Effector memory CD8-positive, alpha-beta T cell (primary cell): ENCODE measurements around the gene ANKRD11.

Experiments
- ATAC-seq: fragments of 150-1000 bp; cut with Tn5 transposase; replicated peaks from 2 replicates; pipeline ENCODE4 v1.10.0; 2021; ENCODE audit warnings: mild to moderate bottlenecking, moderate library complexity
- DNase-seq, 3 experiments: peaks; one replicate each; pipeline ENCODE4 v3.0.0; 2021
- H3K27ac Mint-ChIP-seq, 2 donors: one replicate each; pipeline ENCODE4 v1.8.0; 2022; ENCODE audit warnings: mild to moderate bottlenecking in 2 of 2, mixed read lengths in 2 of 2, moderate library complexity in 2 of 2
- H3K27me3 Mint-ChIP-seq, 2 donors: one replicate each; pipeline ENCODE4 v1.8.0; 2022; ENCODE audit warnings: mixed read lengths in 2 of 2
- H3K36me3 Mint-ChIP-seq: one replicate; pipeline ENCODE4 v1.8.0; 2022; ENCODE audit warnings: mild to moderate bottlenecking, moderate library complexity, mixed read lengths; ENCODE audit not compliant: insufficient read depth
- H3K4me1 Mint-ChIP-seq, 2 donors: one replicate each; pipeline ENCODE4 v1.8.0; 2022; ENCODE audit warnings: low read depth in 2 of 2, mixed read lengths in 2 of 2
- H3K4me3 Mint-ChIP-seq, 2 donors: one replicate each; pipeline ENCODE4 v1.8.0; 2022; ENCODE audit warnings: mild to moderate bottlenecking in 2 of 2, mixed read lengths in 2 of 2, moderate library complexity in 2 of 2
- H3K9me3 Mint-ChIP-seq, 2 donors: one replicate each; pipeline ENCODE4 v1.8.0; 2022; ENCODE audit warnings: mixed read lengths in 2 of 2

The ANKRD11 gene

DNA sequence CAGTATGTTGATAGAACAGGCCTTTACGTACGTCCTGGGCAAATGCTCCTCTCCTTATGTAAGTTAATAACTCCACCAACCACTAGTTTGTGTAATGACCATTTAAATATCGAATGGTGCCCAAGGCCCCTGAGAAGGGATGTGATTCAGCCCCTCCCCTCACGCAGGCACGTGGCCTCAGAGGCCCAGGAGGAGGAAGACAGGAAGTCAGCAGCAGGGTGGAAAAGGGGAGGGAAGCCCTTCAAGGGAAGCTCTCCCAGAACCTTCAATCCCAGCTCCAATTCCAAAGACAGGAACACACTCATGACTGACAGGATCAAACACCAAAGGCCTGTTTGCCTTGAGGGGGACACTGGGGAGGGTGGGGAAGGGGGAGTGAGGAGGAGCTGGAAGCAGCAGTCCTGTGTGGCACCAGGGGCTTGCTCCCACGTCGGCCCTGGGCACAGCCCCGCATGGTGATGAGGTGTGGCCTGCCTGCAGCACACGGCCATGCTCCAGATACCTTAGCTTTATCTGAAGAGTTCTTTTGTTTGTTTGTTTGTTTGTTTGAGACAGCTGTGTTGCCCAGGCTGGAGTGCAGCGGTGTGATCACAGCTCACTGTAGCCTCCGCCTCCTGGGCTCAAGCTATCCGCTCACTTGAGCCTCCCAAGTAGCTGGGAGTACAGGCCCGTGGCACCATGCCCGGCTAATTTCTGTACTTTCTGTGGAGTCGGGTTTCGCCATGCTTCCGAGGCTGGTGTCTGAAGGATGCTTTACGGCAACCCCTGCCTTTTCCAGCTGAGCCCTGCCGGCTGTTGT, 167.8 kb downstream of the ANKRD11 start:
- no peaks in the 10 kb centered on the region for H3K9me3 Mint-ChIP-seq
- no peak for ATAC-seq
- H3K4me1 Mint-ChIP-seq = peaks cover 81 to 84% of the 10 kb centered on the region in 2 donors
- no peak for DNase-seq
- H3K27ac Mint-ChIP-seq = peak overlapping the region; percentile 87 to 95
- no peaks in the 10 kb centered on the region for H3K27me3 Mint-ChIP-seq
- peaks cover 42% of the 10 kb centered on the region for H3K36me3 Mint-ChIP-seq
- peak overlapping the region; percentile 57 to 65 for H3K4me3 Mint-ChIP-seq

DNA sequence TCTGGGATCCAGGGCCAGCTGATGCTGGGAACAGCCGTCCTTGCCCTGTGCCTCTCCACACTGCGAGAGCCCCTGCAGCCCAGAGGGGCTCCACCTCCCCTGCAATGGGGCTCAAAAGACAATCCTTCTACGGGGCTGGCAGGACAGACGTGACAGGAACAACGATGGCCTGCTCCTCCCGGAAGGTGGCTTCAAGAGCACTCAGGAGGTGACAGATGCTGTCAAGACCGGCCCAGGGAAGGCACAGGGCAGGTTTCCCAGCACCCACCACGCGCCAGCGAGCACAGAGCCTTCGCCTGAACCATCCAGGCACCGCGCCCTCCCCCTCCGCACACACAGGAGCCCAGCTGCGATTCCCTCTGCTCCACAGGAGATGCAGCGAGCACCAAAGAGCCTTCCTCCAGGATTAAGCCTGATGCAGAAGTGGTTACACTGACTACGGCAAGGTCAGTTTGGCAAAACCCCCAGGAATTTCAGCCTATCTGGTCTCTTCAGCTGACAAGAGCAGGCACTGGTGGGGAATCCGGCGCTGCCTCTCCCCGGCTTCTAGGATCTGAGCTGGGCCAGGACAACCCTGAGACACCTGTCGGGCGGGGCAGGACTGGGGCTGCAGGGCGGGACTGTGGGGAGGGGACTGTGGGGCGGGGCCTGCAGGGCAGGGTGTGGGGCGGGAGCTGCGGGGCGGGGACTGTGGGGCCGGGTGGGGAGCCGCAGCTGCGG, 169.4 kb downstream of the ANKRD11 start:
- H3K4me1 Mint-ChIP-seq = peaks cover 85 to 86% of the 10 kb centered on the region in 2 donors
- peak overlapping the region; percentile 85 to 90 for H3K27ac Mint-ChIP-seq
- ATAC-seq (no peak), DNase-seq (no peak)
- no peaks in the 10 kb centered on the region for H3K9me3 Mint-ChIP-seq
- no peaks in the 10 kb centered on the region for H3K27me3 Mint-ChIP-seq
- peak overlapping the region; percentile 77 to 81 for H3K4me3 Mint-ChIP-seq
- peaks cover 46% of the 10 kb centered on the region for H3K36me3 Mint-ChIP-seq

DNA sequence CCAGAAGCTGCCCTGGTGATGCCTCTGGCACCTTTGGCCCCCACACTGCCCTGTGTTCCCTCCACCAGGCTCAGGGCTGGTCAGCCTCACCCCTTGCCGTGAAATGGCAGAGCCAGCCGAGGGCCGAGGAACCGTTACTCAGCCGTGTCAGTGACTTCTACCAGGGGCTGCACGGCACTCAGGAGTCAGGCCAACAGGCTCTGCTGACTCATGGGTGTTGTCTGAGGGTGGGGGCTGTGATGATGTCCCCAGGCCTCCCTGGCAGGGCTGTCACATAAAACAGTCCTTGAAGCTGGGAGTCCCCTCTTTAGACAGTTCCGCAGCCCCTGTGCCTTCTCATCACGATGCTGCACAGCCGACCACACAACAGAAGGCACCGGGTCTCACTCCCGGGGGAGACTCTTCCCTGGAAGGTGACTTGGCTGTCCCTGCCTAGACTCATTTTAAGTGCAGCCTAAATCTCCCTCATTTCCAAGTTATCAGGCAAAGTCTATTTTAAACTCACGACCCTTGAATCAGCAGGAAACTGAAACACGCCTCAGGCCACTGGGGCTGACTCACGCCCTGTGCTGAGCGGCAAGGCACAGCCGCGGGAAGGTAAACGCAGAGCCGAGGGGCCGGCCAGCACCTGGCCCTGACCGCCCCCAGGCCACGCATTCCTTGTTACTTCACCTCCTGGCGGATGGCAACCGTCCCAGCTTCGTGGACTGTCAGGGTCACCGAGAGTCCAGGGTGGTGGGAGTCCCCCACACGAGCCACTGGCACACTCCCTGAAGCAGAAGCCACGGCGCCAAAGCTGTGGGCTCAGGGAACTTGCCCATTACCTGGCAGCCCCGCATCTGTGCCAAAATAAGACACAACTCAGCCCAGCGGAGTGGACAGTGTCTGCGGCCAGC, 170.2 kb downstream of the ANKRD11 start:
- peak overlapping the region; percentile 85 to 90 for H3K27ac Mint-ChIP-seq
- no peaks in the 10 kb centered on the region for H3K27me3 Mint-ChIP-seq
- H3K36me3 Mint-ChIP-seq = peaks cover 53% of the 10 kb centered on the region
- peak overlapping the region; percentile 77 to 81 for H3K4me3 Mint-ChIP-seq
- H3K9me3 Mint-ChIP-seq = no peaks in the 10 kb centered on the region
- H3K4me1 Mint-ChIP-seq = peaks cover 83 to 87% of the 10 kb centered on the region in 2 donors
- ATAC-seq (no peak), DNase-seq (no peak)

DNA sequence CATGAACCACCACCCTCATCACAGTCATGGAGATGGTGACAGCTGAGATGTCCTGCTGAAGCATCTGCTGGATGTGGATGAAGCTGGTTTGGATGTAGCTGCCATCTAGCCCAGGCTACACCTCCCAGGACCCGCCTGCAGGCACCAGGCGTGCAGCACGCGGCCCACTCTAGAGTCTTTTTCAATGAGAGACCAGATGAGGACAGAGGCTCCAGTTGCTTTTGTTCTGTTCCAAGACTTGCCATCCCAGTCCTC, 170.8 kb downstream of the ANKRD11 start:
- Mint-ChIP-seq H3K36me3 (peaks cover 54% of the 10 kb centered on the region), H3K27ac (peak overlapping the region; percentile 85 to 90), H3K9me3 (no peaks in the 10 kb centered on the region), H3K4me3 (peak overlapping the region; percentile 77 to 81), H3K4me1 (peaks cover 83 to 87% of the 10 kb centered on the region in 2 donors), H3K27me3 (no peaks in the 10 kb centered on the region)
- DNase-seq = no peak
- no peak for ATAC-seq

DNA sequence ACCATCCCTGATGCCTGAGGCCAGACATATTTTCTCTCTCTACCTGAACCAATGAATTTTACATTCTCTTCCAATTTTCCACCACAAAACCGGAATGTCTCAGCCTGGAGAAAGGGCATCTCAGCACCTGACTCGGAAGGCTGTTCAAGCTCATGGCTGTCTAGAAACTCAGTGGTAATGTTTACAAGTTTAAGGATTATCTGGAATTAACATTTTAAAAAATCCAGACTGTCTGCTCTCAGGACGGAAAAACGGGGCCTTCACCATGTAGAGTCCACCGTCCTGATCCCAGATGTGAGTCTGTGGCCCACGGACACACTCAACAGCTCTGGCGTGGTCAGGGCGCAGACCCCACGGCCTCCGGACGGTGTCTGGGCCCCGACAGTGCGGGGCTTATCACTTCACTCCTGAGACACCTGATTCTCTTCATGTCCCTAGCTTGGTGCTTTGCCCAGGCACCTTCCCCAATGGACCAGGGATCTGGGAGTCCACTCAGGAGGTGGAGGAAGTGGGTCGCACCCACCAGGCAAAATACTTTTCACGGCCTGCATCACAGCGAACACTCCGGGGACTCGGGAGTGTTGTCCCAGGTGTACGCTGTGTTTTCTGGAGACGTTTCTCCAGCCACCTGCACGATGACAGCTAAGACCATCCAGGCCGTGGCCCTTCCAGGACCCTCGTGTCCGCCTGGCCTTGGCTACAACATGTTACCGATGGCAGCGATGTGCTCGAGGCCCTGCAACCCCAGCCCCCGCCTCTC, 171.3 kb downstream of the ANKRD11 start:
- peaks cover 54% of the 10 kb centered on the region for H3K36me3 Mint-ChIP-seq
- peaks cover 83 to 89% of the 10 kb centered on the region in 2 donors for H3K4me1 Mint-ChIP-seq
- H3K27me3 Mint-ChIP-seq = no peaks in the 10 kb centered on the region
- H3K27ac Mint-ChIP-seq = peak overlapping the region; percentile 85 to 90
- ATAC-seq = no peak
- H3K9me3 Mint-ChIP-seq = no peaks in the 10 kb centered on the region
- DNase-seq = no peak
- peak overlapping the region; percentile 77 to 81 for H3K4me3 Mint-ChIP-seq

DNA sequence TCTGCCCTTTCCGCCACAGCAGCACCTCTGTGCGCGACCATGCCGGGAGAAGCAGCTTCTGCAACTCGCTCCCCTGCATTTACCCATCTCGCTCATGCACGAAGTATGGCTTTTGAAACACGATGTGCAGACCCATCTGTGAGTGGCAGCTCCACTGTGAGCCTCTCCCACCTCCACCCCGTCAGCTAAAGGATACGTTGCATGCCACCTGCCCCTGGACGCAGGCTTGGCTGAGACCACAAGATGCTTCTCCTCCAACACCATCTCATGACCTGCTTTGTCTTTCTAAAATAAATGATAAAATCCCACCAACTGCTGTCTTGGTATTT, 172.0 kb downstream of the ANKRD11 start:
- H3K9me3 Mint-ChIP-seq = no peaks in the 10 kb centered on the region
- peak overlapping the region; percentile 77 to 81 for H3K4me3 Mint-ChIP-seq
- DNase-seq (no peak), ATAC-seq (no peak)
- no peaks in the 10 kb centered on the region for H3K27me3 Mint-ChIP-seq
- peak overlapping the region; percentile 85 to 90 for H3K27ac Mint-ChIP-seq
- H3K36me3 Mint-ChIP-seq = peaks cover 55% of the 10 kb centered on the region
- H3K4me1 Mint-ChIP-seq = peaks cover 83 to 89% of the 10 kb centered on the region in 2 donors

DNA sequence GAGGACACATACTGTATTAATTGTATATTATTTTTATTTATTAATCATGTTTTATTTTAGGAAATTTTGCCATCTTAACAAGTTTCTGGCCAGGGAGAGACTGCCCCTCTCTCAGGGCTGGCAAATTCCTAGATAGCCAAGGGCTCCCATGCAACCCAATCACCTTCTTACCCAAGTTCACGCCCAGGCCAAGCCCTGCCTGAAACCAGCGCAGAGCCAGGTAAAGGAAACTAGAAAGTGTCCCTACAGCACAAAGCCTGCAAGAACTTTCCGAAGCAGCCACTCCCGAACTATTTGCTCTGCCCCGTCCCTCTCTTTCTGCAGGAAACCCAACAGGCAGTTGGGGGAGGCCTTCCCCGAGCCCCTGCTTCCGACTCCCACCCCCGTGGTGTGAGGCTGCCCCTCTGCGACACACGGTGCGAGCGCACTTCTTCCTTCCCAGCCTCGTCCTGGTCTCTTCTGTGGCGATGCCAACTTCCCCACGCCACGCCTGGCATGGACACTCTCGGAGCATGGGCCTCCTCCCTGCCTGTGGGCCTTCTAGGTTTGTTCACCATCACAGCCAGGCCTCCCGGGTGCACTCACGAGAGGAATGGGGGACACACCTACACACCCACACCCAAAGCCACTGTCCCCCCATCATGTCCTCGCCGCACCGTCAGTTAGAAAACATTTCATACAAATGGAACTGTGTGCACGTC, 172.5 kb downstream of the ANKRD11 start:
- Mint-ChIP-seq H3K4me1 (peaks cover 85 to 91% of the 10 kb centered on the region in 2 donors), H3K27ac (peak overlapping the region; percentile 90 to 97), H3K36me3 (peaks cover 59% of the 10 kb centered on the region), H3K9me3 (no peaks in the 10 kb centered on the region), H3K4me3 (peak overlapping the region; percentile 77 to 92), H3K27me3 (no peaks in the 10 kb centered on the region)
- DNase-seq = no peak
- no peak for ATAC-seq

DNA sequence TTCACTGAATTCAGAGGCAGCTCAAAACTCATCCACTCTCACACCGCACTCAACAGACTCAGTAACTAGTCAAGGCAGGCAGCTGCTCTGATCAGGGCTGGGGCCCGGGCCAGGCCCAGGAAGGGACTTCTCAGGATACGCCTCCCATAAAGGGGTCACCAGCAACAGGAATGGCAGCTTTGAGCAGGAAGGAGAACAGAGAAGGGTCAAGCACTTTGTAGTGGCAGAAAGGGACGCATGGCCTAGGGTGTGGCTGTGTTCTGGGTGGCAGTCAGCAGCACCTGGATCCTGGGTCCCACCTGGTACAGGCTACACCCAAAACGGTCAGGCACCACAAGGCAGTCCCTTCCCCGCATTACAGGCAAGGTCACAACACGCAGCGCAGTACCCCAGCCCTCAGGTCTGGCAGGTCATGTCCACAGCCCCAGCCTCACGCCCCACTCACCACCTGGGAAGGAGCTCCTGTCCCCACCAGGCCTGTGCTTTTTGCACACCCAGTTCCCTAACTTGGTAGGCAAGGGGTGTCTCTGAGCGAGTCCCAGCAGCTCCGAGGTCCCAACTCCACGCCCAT, 173.2 kb downstream of the ANKRD11 start:
- peaks cover 63% of the 10 kb centered on the region for H3K36me3 Mint-ChIP-seq

DNA sequence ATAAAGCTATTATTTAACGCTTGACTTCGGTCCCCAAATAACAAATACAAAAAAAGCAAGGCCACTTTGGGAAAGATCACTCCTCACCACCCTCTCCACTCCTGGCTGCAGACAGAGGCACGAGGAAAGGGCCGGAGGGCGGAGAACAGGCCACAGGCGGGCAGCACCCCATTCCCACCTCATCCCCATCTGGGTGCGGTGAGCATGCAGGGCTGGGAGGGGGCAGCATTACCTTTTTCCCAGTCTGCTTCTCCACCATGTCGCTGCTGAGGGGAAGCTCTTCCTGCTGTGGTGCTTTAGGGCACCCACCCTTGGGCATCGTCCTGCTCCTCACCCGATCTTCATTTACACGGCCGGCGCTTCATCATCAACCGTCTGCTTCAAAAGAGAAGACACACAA, 173.7 kb downstream of the ANKRD11 start:
- no peak for ATAC-seq
- peaks cover 79 to 85% of the 10 kb centered on the region in 2 donors for H3K4me1 Mint-ChIP-seq
- H3K9me3 Mint-ChIP-seq = no peaks in the 10 kb centered on the region
- DNase-seq = no peak
- H3K27ac Mint-ChIP-seq = peak overlapping the region; percentile 97 to 99
- no peaks in the 10 kb centered on the region for H3K27me3 Mint-ChIP-seq
- peak overlapping the region; percentile 85 to 92 for H3K4me3 Mint-ChIP-seq
- peaks cover 58% of the 10 kb centered on the region for H3K36me3 Mint-ChIP-seq

More for the DNA sequence above, 173.2 kb downstream of the ANKRD11 start:
- peaks cover 84 to 89% of the 10 kb centered on the region in 2 donors for H3K4me1 Mint-ChIP-seq
- DNase-seq = no peak
- H3K9me3 Mint-ChIP-seq = no peaks in the 10 kb centered on the region
- no peak for ATAC-seq
- H3K27ac Mint-ChIP-seq = peak overlapping the region; percentile 97 to 99
- peak overlapping the region; percentile 85 to 92 for H3K4me3 Mint-ChIP-seq
- H3K27me3 Mint-ChIP-seq = no peaks in the 10 kb centered on the region

DNA sequence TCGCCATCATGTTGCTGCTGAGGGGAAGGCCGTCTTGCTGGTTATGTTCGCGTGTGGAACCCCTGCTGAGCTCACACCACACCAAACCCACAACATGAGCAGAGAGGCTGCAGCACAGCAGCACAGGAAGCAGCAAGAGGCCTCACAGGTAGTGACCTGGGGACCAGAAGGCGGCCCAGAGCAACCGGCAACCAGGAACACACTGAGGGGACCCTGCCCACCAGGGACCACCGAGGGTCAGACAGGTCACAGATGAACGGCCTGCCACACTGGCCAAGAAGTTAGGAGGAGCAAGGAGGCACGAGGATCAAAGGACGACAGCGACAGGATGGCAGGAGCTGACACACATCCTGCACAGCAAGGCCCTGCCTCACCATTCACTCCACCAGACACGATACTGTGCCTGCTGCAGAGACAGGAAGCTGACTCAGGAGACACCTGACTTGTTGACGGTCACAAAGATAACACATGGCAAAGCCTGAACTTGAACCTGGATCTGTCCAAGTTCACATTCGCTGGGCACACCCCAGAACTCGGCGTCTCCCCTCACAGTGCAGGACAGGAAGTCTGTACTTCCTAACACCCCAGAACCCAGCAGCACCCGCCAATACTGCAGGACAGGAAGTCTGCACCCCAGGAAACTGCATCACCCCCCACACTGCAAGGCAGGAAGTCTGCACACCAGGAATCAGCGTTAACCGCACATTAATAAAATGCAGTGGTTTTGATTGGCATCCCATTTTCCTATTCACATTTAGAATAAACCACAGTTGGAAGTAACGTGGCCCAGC, 174.4 kb downstream of the ANKRD11 start:
- peaks cover 53% of the 10 kb centered on the region for H3K36me3 Mint-ChIP-seq
- DNase-seq (peak; percentile 66 to 73 (median 69)), ATAC-seq (peak; percentile 82)
- peak overlapping the region; percentile 85 to 92 for H3K4me3 Mint-ChIP-seq
- H3K4me1 Mint-ChIP-seq = peaks cover 81 to 85% of the 10 kb centered on the region in 2 donors
- no peaks in the 10 kb centered on the region for H3K9me3 Mint-ChIP-seq
- H3K27ac Mint-ChIP-seq = peak overlapping the region; percentile 97 to 99
- H3K27me3 Mint-ChIP-seq = no peaks in the 10 kb centered on the region

DNA sequence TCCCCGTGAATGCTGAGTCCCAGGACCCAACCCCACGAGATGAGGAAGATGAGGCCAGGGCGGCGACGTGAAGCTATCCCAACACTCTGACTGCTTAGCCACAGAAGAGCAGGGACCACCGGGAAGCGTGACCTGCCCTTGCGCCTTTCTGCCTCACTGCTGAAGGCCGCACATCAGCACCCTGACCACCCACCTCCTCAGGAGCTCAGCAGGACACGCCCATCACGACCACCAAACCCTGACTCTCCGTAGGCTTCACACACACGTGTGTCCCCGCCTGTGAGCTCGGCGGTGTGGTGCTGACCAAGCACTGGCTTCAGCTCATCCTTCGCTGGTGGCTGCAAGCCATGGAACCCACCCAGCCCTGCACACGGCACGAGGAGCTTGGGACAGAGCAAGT, 175.1 kb downstream of the ANKRD11 start:
- peak overlapping the region; percentile 97 to 99 for H3K27ac Mint-ChIP-seq
- peak overlapping the region; percentile 85 to 92 for H3K4me3 Mint-ChIP-seq
- ATAC-seq = no peak
- DNase-seq = no peak
- no peaks in the 10 kb centered on the region for H3K27me3 Mint-ChIP-seq
- peaks cover 50% of the 10 kb centered on the region for H3K36me3 Mint-ChIP-seq
- peaks cover 78 to 79% of the 10 kb centered on the region in 2 donors for H3K4me1 Mint-ChIP-seq
- no peaks in the 10 kb centered on the region for H3K9me3 Mint-ChIP-seq
